ENCODE data around the gene MOAP1.

GRCh38 chr14:93160353-93160801, 24.3 kb downstream of the MOAP1 start:
- TF ChIP-seq, protein P1, sequence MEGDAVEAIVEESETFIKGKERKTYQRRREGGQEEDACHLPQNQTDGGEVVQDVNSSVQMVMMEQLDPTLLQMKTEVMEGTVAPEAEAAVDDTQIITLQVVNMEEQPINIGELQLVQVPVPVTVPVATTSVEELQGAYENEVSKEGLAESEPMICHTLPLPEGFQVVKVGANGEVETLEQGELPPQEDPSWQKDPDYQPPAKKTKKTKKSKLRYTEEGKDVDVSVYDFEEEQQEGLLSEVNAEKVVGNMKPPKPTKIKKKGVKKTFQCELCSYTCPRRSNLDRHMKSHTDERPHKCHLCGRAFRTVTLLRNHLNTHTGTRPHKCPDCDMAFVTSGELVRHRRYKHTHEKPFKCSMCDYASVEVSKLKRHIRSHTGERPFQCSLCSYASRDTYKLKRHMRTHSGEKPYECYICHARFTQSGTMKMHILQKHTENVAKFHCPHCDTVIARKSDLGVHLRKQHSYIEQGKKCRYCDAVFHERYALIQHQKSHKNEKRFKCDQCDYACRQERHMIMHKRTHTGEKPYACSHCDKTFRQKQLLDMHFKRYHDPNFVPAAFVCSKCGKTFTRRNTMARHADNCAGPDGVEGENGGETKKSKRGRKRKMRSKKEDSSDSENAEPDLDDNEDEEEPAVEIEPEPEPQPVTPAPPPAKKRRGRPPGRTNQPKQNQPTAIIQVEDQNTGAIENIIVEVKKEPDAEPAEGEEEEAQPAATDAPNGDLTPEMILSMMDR (IDR thresholded peaks at IDR 0.05): no peak
- no peak for TF ChIP-seq POLR2A (IDR thresholded peaks at IDR 0.05)
